DOHH2 (cell line): ENCODE results near the gene LBH.
A peak's percentile ranks its signal among the peaks of the same experiment; 100 is the strongest.

Experiments
- H3F3A ChIP-seq: fragments of 200-600 bp; sonication (generic), shearing (Covaris generic); 2 replicates; pipeline ENCODE4 v1.6.0; 2016; ENCODE audit warnings: antibody characterized with exemption, mild to moderate bottlenecking; ENCODE audit not compliant: control insufficient read depth, insufficient read depth
- H3K27ac ChIP-seq: fragments of 200-600 bp; sonication (generic); 2 replicates; pipeline ENCODE4 v1.5.1; 2014; ENCODE audit warnings: low read depth, mild to moderate bottlenecking, low read length, moderate library complexity
- H3K27me3 ChIP-seq: fragments of 200-600 bp; sonication (generic); 2 replicates; pipeline ENCODE4 v1.6.1; 2014; ENCODE audit warnings: mild to moderate bottlenecking, low read length, mixed read lengths; ENCODE audit not compliant: control insufficient read depth
- H3K36me3 ChIP-seq: fragments of 200-600 bp; sonication (generic); 2 replicates; pipeline ENCODE4 v1.6.1; 2014; ENCODE audit warnings: mild to moderate bottlenecking, low read length, moderate library complexity, mixed read lengths; ENCODE audit not compliant: control insufficient read depth
- H3K4me1 ChIP-seq: fragments of 200-600 bp; sonication (generic); 2 replicates; pipeline ENCODE4 v1.6.1; 2014; ENCODE audit warnings: mild to moderate bottlenecking, low read length, mixed read lengths; ENCODE audit not compliant: control insufficient read depth
- H3K4me2 ChIP-seq: fragments of 200-600 bp; sonication (generic); 2 replicates; pipeline ENCODE4 v1.6.0; 2014; ENCODE audit warnings: mild to moderate bottlenecking, low read length, moderate library complexity
- H3K4me3 ChIP-seq: fragments of 200-600 bp; sonication (generic); 2 replicates; pipeline ENCODE4 v1.5.1; 2014; ENCODE audit warnings: mild to moderate bottlenecking, low read length, mixed read lengths
- H3K79me2 ChIP-seq: fragments of 200-600 bp; sonication (generic); 2 replicates; pipeline ENCODE4 v1.6.1; 2014; ENCODE audit warnings: mild to moderate bottlenecking, low read length, mixed read lengths; ENCODE audit not compliant: control insufficient read depth
- H3K9me2 ChIP-seq: fragments of 200-600 bp; sonication (generic); replicated peaks from 2 replicates; pipeline ENCODE4 v1.6.1; 2014; ENCODE audit warnings: mild to moderate bottlenecking, low read length, mixed read lengths; ENCODE audit not compliant: control insufficient read depth
- H3K9me3 ChIP-seq: fragments of 200-600 bp; sonication (generic); 2 replicates; pipeline ENCODE4 v1.6.1; 2014; ENCODE audit warnings: antibody characterized with exemption, low read length, mixed read lengths; ENCODE audit not compliant: control insufficient read depth, insufficient read depth
- H4K20me1 ChIP-seq: fragments of 200-600 bp; sonication (generic); 2 replicates; pipeline ENCODE4 v1.6.0; 2014; ENCODE audit warnings: low read depth, mild to moderate bottlenecking, antibody characterized with exemption, low read length, moderate library complexity; ENCODE audit not compliant: control insufficient read depth, insufficient read depth
- CTCF ChIP-seq: fragments of 200-600 bp; sonication (generic); IDR thresholded peaks from one replicate; pipeline ENCODE4 v1.5.1; 2014; ENCODE audit warnings: antibody characterized with exemption, mild to moderate bottlenecking, low read depth, low read length; ENCODE audit not compliant: poor library complexity, severe bottlenecking
- EZH2phosphoT487 ChIP-seq: fragments of 200-600 bp; sonication (generic); IDR thresholded peaks from 2 replicates; pipeline ENCODE4 v1.6.1; 2017; ENCODE audit warnings: borderline replicate concordance, mild to moderate bottlenecking, antibody characterized with exemption, low read length, moderate library complexity, mixed read lengths

LBH gene

GRCh38 chr2:30231212-30231995, at the start of gene LBH:
Gene LBH, plus strand, starts transcription at chr2:30231534. Its CDS starts 205 bp downstream, at chr2:30231739.
- H3K9me3 ChIP-seq, result no peaks in the 10 kb centered on the region
- peak within 1 kb of the TSS; percentile 81 for H3K4me2 ChIP-seq
- peaks cover 30% of the 10 kb centered on the region for H3K27me3 ChIP-seq
- H3K9me2 ChIP-seq, result no peaks in the 10 kb centered on the region
- TF ChIP-seq EZH2phosphoT487 (no peak), CTCF (no peak)
- peak within 1 kb of the TSS; percentile 87 for H3K4me3 ChIP-seq
- peaks cover under 1% of the 10 kb centered on the region for H3K36me3 ChIP-seq
- H3K4me1 ChIP-seq, result peaks cover 31% of the 10 kb centered on the region
- H3K79me2 ChIP-seq, result peaks cover 8% of the 10 kb centered on the region
- no peaks in the 10 kb centered on the region for H3F3A ChIP-seq
- H3K27ac ChIP-seq, result peak within 1 kb of the TSS; percentile 63
- peaks cover 3% of the 10 kb centered on the region; the same call in 1 of the 2 replicates for H4K20me1 ChIP-seq

- Histone ChIP-seq H3K4me3 (no peak overlapping the region), H3K27ac (no peak overlapping the region), H3K9me3 (no peaks in the 10 kb centered on the region), H3K79me2 (no peaks in the 10 kb centered on the region), H3F3A (no peaks in the 10 kb centered on the region), H3K9me2 (no peaks in the 10 kb centered on the region), H3K36me3 (no peaks in the 10 kb centered on the region), H3K4me1 (peaks cover 6% of the 10 kb centered on the region; the same call in 1 of the 2 replicates), H3K27me3 (peaks cover 5% of the 10 kb centered on the region; the same call in 1 of the 2 replicates), H4K20me1 (no peaks in the 10 kb centered on the region), H3K4me2 (no peak overlapping the region)
- no peak for TF ChIP-seq CTCF
- no peak for TF ChIP-seq EZH2phosphoT487
These were observed 47.3 kb upstream of the LBH start for GRCh38 chr2:30184035-30184434.

DNA sequence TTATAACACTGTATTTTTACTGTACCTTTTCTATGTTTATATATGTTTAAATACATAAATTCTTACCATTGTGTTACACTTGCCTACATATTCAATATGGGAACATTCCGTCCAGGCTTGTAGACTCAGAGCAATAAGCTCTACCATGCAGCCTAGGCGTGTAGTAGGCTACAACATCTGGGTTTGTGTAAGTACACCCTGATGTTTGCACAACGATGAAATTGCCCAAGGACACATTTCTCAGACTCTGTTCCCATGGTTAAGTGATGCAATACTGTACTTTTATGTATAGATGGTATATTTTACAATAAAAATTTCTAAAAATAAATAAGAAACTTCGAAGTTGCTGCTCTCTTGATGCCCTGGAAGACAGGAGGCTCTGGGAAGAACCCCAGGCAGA, 46.2 kb upstream of the LBH start:
- no peak overlapping the region for H3K4me3 ChIP-seq
- H4K20me1 ChIP-seq, result no peaks in the 10 kb centered on the region
- H3K79me2 ChIP-seq, result no peaks in the 10 kb centered on the region
- no peaks in the 10 kb centered on the region for H3K9me2 ChIP-seq
- no peak overlapping the region for H3K4me2 ChIP-seq
- no peaks in the 10 kb centered on the region for H3K36me3 ChIP-seq
- no peak overlapping the region for H3K27ac ChIP-seq
- no peaks in the 10 kb centered on the region for H3F3A ChIP-seq
- peaks cover 5% of the 10 kb centered on the region; the same call in 1 of the 2 replicates for H3K27me3 ChIP-seq
- TF ChIP-seq EZH2phosphoT487 (no peak), CTCF (no peak)
- no peaks in the 10 kb centered on the region for H3K9me3 ChIP-seq
- peaks cover 6% of the 10 kb centered on the region; the same call in 1 of the 2 replicates for H3K4me1 ChIP-seq
